BJ (cell line): ENCODE measurements around the gene RAET1E. TPM values are rescaled to one million over a fixed set of nuclear protein-coding genes. Genes with fewer than 3 reads are reported as not detected.
"Not testable (repeated sequence)": the region's sequence is repeated elsewhere in the genome, so short reads cannot be mapped to it uniquely, and the experiment has no call there.

Experiments used
- CTCF ChIA-PET: fragments of 350-600 bp; formaldehyde crosslinking; extraction: SDS; loops from one replicate; lab custom pipeline; 2021; ENCODE audit warnings: antibody characterized with exemption, inconsistent platforms; lab: Yijun Ruan, JAX
- POLR2A ChIA-PET: fragments of 300-600 bp; sonication (Branson Sonifier 250); formaldehyde crosslinking; extraction: SDS; loops from one replicate; lab custom pipeline; 2021; ENCODE audit warnings: antibody characterized with exemption; lab: Charles Lee
- DNase-seq: peaks from one replicate; pipeline ENCODE4 v3.0.0-alpha.2; 2011; ENCODE audit warnings: low read depth
- H3K27me3 ChIP-seq: 2 replicates; pipeline ENCODE4 v1.6.0; 2011; ENCODE audit warnings: low read length; ENCODE audit not compliant: control insufficient read depth, insufficient read depth
- H3K36me3 ChIP-seq: 2 replicates; pipeline ENCODE4 v1.5.1; 2011; ENCODE audit warnings: low read length; ENCODE audit not compliant: control insufficient read depth, insufficient read depth
- H3K4me3 ChIP-seq: 2 replicates; pipeline ENCODE4 v1.5.1; 2011; ENCODE audit warnings: low read depth, mild to moderate bottlenecking, control low read depth, low read length
- polyA plus RNA-seq: library from polyadenylated mRNA; depleted of rRNA; stranded (reverse); fragments of >200 nt; gene quantifications from 2 replicates; pipeline ENCODE4 v1.2.3, GENCODE V29; 2011
- TF ChIP-seq, protein P1 (sequence below): IDR thresholded peaks from 2 replicates; pipeline ENCODE4 v1.5.1; 2011; ENCODE audit warnings: low read depth, mild to moderate bottlenecking, control low read depth, inconsistent platforms, low read length, moderate library complexity; ENCODE audit not compliant: insufficient read depth

Gene RAET1E
- polyA plus RNA-seq, 1 experiment, result 0.31 TPM

DNA sequence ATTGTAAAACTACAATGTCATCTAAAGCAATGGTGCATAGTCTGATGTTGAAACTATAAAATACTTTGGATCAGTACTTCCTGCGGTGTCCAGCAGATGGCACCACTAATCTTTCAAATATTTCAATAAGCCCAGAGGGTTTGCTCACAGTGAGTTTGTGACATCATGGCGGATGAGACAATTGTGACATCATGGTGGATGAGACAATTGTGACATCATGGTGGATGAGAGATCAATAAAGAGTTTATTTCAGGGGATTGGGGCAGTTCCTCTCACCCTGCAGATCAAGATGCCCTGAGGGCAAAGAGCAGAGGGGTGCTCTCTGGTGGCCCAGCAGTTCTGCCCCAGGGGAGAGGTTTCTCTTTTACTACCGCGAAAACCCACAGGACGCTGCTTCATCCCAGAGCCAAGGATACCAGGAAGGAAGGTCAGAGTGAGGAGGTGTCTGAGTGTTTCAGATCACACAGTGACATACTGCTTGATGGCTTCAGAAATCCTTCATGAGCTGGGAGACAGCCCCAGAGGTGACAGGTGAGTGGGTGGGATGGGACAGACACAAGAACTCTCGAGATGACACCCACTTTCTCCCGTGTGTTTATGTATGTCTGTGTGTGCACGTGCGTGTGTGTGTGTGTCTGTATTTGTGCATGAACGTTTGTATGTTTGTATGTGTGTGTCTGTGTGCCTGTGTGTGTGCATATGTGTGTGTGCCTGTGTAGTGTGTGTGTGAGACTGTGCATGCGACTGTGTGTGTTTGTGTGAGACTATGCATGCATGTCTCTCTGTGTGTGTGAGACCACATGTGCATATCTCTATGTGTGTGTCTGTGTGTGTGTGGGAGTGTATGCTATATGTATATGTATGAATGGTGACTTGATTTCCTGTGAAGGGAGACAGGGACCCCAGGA, 36.6 kb upstream of the RAET1E start:
- DNase-seq, result no peak
- TF ChIP-seq, protein P1, sequence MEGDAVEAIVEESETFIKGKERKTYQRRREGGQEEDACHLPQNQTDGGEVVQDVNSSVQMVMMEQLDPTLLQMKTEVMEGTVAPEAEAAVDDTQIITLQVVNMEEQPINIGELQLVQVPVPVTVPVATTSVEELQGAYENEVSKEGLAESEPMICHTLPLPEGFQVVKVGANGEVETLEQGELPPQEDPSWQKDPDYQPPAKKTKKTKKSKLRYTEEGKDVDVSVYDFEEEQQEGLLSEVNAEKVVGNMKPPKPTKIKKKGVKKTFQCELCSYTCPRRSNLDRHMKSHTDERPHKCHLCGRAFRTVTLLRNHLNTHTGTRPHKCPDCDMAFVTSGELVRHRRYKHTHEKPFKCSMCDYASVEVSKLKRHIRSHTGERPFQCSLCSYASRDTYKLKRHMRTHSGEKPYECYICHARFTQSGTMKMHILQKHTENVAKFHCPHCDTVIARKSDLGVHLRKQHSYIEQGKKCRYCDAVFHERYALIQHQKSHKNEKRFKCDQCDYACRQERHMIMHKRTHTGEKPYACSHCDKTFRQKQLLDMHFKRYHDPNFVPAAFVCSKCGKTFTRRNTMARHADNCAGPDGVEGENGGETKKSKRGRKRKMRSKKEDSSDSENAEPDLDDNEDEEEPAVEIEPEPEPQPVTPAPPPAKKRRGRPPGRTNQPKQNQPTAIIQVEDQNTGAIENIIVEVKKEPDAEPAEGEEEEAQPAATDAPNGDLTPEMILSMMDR, result peak; percentile 71
- Histone ChIP-seq H3K27me3 (peaks cover 24% of the 10 kb centered on the region), H3K4me3 (no peak overlapping the region), H3K36me3 (no peaks in the 10 kb centered on the region)
- ChIA-PET CTCF (interaction anchor here (1.1 to 2.8 kb wide), 3 partner anchors 8 to 82 kb away, joined by 3 to 24 read pairs (median 3); no protein-coding TSS in a partner anchor), POLR2A (no interaction called here)

DNA sequence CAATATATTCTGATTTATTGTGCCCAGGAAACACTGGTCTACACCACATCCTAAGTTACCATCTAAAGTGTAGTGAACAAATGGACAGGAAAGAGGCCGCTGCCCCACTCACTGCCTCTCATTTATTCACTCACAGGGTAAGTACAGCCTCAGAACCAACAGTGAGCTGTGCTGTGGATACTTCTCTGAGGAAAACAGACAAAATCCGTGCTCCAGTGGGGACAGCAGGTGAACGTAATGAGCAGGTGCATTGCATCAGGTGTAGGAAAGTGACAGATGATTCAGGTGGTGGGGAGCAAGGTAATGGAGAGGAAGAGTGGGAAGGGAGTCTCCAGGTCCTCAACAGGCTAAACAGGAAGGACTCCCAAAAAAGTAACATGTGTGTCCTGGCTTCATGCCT, 35.5 kb upstream of the RAET1E start:
- DNase-seq, result no peak
- TF ChIP-seq, protein P1, result 0 out of 2 replicates have a peak, but pooled peaks have one; percentile 4
- POLR2A ChIA-PET, result no interaction called here
- CTCF ChIA-PET, result interaction anchor here (2.7 kb wide), 1 partner anchor 83 kb away, joined by 11 read pairs; no protein-coding TSS in a partner anchor
- Histone ChIP-seq H3K4me3 (no peak overlapping the region), H3K27me3 (peaks cover 28% of the 10 kb centered on the region), H3K36me3 (no peaks in the 10 kb centered on the region)

DNA sequence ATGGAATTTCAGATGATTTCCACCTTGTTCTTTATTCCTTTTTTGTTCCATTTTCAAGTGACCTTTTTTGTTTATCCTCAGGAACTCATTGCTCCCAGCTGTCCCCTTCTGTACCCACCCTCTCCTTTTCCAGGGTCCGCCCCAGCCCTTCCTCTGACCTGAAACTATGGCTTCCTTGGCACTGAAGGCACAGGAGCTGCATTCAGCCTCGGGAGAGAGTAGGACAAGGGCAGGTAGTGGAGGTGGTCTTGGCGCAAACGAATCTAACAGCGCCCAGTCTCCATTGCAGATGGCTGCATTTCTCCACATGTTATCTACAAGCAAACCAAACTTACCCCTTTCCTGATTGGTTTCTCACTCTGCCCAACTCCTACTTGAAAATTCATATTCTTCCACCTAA, 35.1 kb upstream of the RAET1E start:
- Histone ChIP-seq H3K4me3 (no peak overlapping the region), H3K36me3 (no peaks in the 10 kb centered on the region), H3K27me3 (peaks cover 28% of the 10 kb centered on the region)
- ChIA-PET CTCF (interaction anchor here (0.6 to 2.7 kb wide), 3 partner anchors 28 to 395 kb away, joined by 3 to 11 read pairs (median 3); no protein-coding TSS in a partner anchor), POLR2A (no interaction called here)
- DNase-seq, result no peak
- TF ChIP-seq, protein P1, result no peak

DNA sequence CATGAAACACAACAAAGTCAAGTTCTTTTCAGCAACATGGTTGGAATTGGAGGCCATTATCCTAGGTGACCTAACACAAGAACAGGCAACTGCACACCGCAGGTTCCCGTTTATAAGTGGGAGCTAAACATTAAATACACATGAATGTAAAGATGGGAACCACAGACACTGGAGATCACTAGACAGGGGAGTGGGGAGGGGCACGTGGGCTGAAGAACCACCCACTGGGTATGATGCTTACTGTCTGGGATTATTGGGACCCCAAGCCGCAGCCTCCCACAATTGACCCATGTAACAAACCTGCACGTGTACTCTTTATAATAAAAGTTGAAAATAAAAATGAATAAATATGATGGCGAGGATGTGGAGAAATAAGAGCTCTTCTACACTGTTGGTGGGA, 33.6 kb upstream of the RAET1E start:
- DNase-seq, result no peak
- POLR2A ChIA-PET, result no interaction called here
- TF ChIP-seq, protein P1, result no peak
- peaks cover 22% of the 10 kb centered on the region for H3K27me3 ChIP-seq
- no peak overlapping the region for H3K4me3 ChIP-seq
- CTCF ChIA-PET, result interaction anchor here (0.6 to 2.7 kb wide), 3 partner anchors 26 to 185 kb away, joined by 3 to 11 read pairs (median 3); no protein-coding TSS in a partner anchor
- no peaks in the 10 kb centered on the region for H3K36me3 ChIP-seq

DNA sequence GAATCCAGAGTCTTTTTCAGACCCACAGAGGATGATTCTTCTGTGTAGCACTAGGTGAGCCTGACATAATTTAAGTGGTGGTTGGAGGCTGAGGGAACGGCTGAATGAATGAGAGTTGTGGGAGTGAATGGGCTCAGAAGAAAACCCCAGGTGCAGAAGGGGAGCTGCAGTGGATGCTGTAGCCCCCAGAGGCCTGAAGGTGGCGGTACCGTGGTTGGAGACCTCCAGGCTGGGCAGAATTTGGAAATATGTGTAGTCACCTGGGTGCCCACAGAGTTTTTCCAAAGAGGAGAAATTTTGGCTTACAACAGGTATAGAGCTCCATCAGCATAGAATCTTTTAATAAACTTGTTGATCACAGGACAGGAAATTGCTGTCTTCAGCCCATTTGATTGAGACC, 31.5 kb upstream of the RAET1E start:
- H3K36me3 ChIP-seq, result no peaks in the 10 kb centered on the region
- H3K27me3 ChIP-seq, result peaks cover 16% of the 10 kb centered on the region
- no peak overlapping the region for H3K4me3 ChIP-seq
- TF ChIP-seq, protein P1, result peak; percentile 57
- DNase-seq, result no peak
- CTCF ChIA-PET, result interaction anchor here (0.8 to 3.6 kb wide), 2 partner anchors 89 kb away, joined by 3 to 16 read pairs; no protein-coding TSS in a partner anchor
- POLR2A ChIA-PET, result no interaction called here

DNA sequence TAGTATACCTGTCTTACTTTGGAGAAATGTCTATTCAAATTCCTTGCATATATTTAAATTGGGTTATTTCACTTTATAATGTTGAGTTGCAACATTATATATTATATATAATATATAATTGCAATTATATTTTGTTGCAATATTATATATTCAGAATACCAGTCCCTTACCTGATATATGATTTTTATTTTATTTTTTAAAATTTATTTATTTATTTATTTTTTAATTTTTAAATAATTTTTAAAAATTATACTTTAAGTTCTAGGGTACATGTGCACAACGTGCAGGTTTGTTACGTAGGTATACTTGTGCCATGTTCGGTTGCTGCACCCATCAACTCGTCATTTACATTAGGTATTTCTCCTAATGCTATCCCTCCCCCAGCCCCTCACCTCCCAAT, 29.1 kb upstream of the RAET1E start:
- DNase-seq, H3K36me3 ChIP-seq, H3K4me3 ChIP-seq, POLR2A ChIA-PET: not testable (repeated sequence)
- CTCF ChIA-PET, result interaction anchor here (0.7 to 3.6 kb wide), 6 partner anchors 8 to 103 kb away, joined by 3 to 16 read pairs (median 4); no protein-coding TSS in a partner anchor
- H3K27me3 ChIP-seq, result peaks cover 12% of the 10 kb centered on the region
